Measurements from ENCODE around the gene REV3L.

Gene REV3L

DNA sequence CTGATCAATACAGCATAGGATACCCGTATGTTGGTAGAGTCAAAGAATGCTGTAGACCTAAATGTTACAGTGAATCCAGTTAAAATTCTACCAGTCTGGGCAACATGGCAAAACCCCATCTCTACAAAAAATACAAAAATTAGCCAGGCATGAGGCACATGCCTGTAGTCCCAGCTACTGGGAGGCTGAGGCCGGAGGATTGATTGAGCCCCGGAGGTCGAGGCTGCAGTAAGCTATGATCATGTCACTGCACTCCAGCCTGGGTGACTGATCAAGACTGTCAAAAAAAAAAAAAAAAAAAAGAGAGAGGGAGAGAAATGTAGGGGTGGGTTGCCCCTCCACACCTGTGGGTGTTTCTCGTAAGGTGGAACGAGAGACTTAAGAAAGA lies 228.2 kb downstream of the REV3L start:
- DNase-seq: no peak

GRCh38 chr6:111254004-111254778 lies 228.8 kb downstream of the REV3L start:
- no peak for DNase-seq

GRCh38 chr6:111252726-111253125 lies 230.3 kb downstream of the REV3L start:
- DNase-seq: no peak

- DNase-seq: no peak
Measured at GRCh38 chr6:111250791-111251354, 232.1 kb downstream of the REV3L start.

All from NCI-H69 (cell line).